NCI-H1930 (cell line): ENCODE measurements around the gene C1QTNF4.
"Not testable (repeated sequence)": the region's sequence is repeated elsewhere in the genome, so short reads cannot be mapped to it uniquely, and the experiment has no call there.

ENCODE experiments used
- DNase-seq, 2 experiments: peaks; one replicate each; lab custom pipeline; 2025; lab: John Stamatoyannopoulos, UW

C1QTNF4 gene

GRCh38 chr11:47593934-47594855 is at the start of gene C1QTNF4:
Gene C1QTNF4 (minus strand): TSS chr11:47594411. CDS start chr11:47590810, 3,601 bp downstream.
- no peak for DNase-seq

GRCh38 chr11:47642099-47642855 is 48.1 kb upstream of the C1QTNF4 start, which contains the start of gene MTCH2:
Gene MTCH2 (minus strand): TSS chr11:47642559. CDS start chr11:47642465, 94 bp downstream.
- DNase-seq: peak; percentile 98

- DNase-seq: no peak
These were observed 47.4 kb upstream of the C1QTNF4 start for GRCh38 chr11:47641600-47642098.

GRCh38 chr11:47640506-47640905 is 46.3 kb upstream of the C1QTNF4 start:
- DNase-seq: not testable (repeated sequence)

- not testable (repeated sequence) for DNase-seq
These were observed 42.1 kb upstream of the C1QTNF4 start for GRCh38 chr11:47636331-47636730.

- no peak for DNase-seq
These were observed 37.3 kb upstream of the C1QTNF4 start for GRCh38 chr11:47631473-47631872.

- no peak for DNase-seq
These were observed 33.8 kb upstream of the C1QTNF4 start for GRCh38 chr11:47628026-47628425.

- DNase-seq: no peak
These were observed 32.0 kb upstream of the C1QTNF4 start for GRCh38 chr11:47626234-47626633.

- DNase-seq: no peak
These were observed 26.7 kb upstream of the C1QTNF4 start for GRCh38 chr11:47620836-47621378.

- DNase-seq: no peak
These were observed 23.2 kb upstream of the C1QTNF4 start for GRCh38 chr11:47617417-47617809.

GRCh38 chr11:47616726-47617416 is 22.7 kb upstream of the C1QTNF4 start:
- DNase-seq: peak; percentile 15 to 55

- DNase-seq: no peak
These were observed 21.0 kb upstream of the C1QTNF4 start for GRCh38 chr11:47615249-47615648.

GRCh38 chr11:47611348-47611794 is 17.2 kb upstream of the C1QTNF4 start:
- no peak for DNase-seq

GRCh38 chr11:47609675-47610074 is 15.5 kb upstream of the C1QTNF4 start:
- DNase-seq: no peak

GRCh38 chr11:47607380-47607779 is 13.2 kb upstream of the C1QTNF4 start:
- DNase-seq: no peak

- DNase-seq: no peak
These were observed 12.5 kb upstream of the C1QTNF4 start for GRCh38 chr11:47606731-47607130.

GRCh38 chr11:47605921-47606320 is 11.7 kb upstream of the C1QTNF4 start:
- no peak for DNase-seq

- no peak for DNase-seq
These were observed 9.1 kb upstream of the C1QTNF4 start for GRCh38 chr11:47603295-47603694.

- DNase-seq: no peak
These were observed 5.7 kb upstream of the C1QTNF4 start for GRCh38 chr11:47599902-47600301.

GRCh38 chr11:47595967-47596366 is 1.8 kb upstream of the C1QTNF4 start:
- DNase-seq: no peak

GRCh38 chr11:47595029-47595428 is 818 bp upstream of the C1QTNF4 start:
- no peak for DNase-seq

- DNase-seq: no peak
These were observed 698 bp downstream of the C1QTNF4 start for GRCh38 chr11:47593492-47593933.
